Measurements from ENCODE around the gene ATXN7L3. TPM values are rescaled to one million over a fixed set of nuclear protein-coding genes. Genes with fewer than 3 reads are reported as not detected.

The ATXN7L3 gene
- total and polyA plus RNA-seq, 9 of the 15 experiments (the other 6 are each of a cell fraction or from before 2014, with no cell fraction given) = 0.62 to 66.1 (median 33.2) TPM

- H3K4me3 ChIP-seq = no peak overlapping the region
- intact Hi-C loops (cut with micrococcal nuclease) (no loop called here), in situ Hi-C loops (cut with MboI) (no loop called here)
- no peaks in the 10 kb centered on the region for H3K9me3 ChIP-seq (replicated peaks; ENCODE audit: control insufficient read depth, insufficient read depth, low read depth, low read length)
- POLR2A ChIA-PET = interaction anchor here (0.6 to 0.9 kb wide), 4 partner anchors 10 to 126 kb away, joined by 3 read pairs; no protein-coding TSS in a partner anchor
- FAIRE-seq (no peak), ATAC-seq (no peak), DNase-seq (ENCODE audit: extremely low read depth in 1 of 4, low spot score in 3 of 4) (no peak)
- CTCF ChIA-PET (ENCODE audit: low intra/inter-chr PET ratio) = no interaction called here
- WGBS (ENCODE audit: insufficient coverage, low coverage, missing lambda C conversion rate) = 45% methylated on average over 2 of the region's 5 CpGs
- peaks cover 54% of the 10 kb centered on the region for H3K36me3 ChIP-seq (ENCODE audit: control insufficient read depth, insufficient read depth, low read length)
- no TSS peak for BruUV-seq (replicated peaks)
- no peak overlapping the region for H3K27ac ChIP-seq (ENCODE audit: extremely low read depth, low read depth, low read length)
- no peak overlapping the region for H2AFZ ChIP-seq (ENCODE audit: low read depth, low read length)
- H3K9ac ChIP-seq (ENCODE audit: insufficient read depth in 1 of 2, low read depth in 2 of 2, low read length in 2 of 2) = no peak overlapping the region
- H3K9me1 ChIP-seq (ENCODE audit: control insufficient read depth, insufficient read depth, low read length) = peaks cover 4% of the 10 kb centered on the region
- H3K4me2 ChIP-seq (ENCODE audit: insufficient read depth, low read length) = no peak overlapping the region
- H3K4me1 ChIP-seq (replicated peaks in 1 of 2; ENCODE audit: control insufficient read depth in 2 of 2, insufficient read depth in 2 of 2, low read length in 2 of 2) = peaks cover 37 to 57% of the 10 kb centered on the region in 2 experiments
- H4K20me1 ChIP-seq (replicated peaks; ENCODE audit: control insufficient read depth, insufficient read depth, low read length) = peaks cover 12% of the 10 kb centered on the region
- peaks cover 6% of the 10 kb centered on the region; the same call in 1 of the 3 replicates for H3K79me2 ChIP-seq (ENCODE audit: control insufficient read depth, insufficient read depth, low read length)
- TF ChIP-seq ZNF316 (IDR thresholded peaks at IDR 0.05) (peak; percentile 22), NFE2 (IDR thresholded peaks at IDR 0.05; ENCODE audit: low read depth) (0 out of 2 replicates have a peak, but pooled peaks have one; percentile 7), PHF21A (IDR thresholded peaks at IDR 0.05; ENCODE audit: borderline replicate concordance, low read depth) (no peak), GABPB2 (CRISPR knock-in tag; conservative IDR thresholded peaks at IDR 0.05) (no peak), NFIC (IDR thresholded peaks at IDR 0.05) (peak; percentile 79)
- H3K27me3 ChIP-seq (ENCODE audit: control insufficient read depth in 2 of 2, insufficient read depth in 2 of 2, low read length in 2 of 2) = no peaks in the 10 kb centered on the region
Measured at GRCh38 chr17:44207743-44208142, 8.1 kb upstream of the ATXN7L3 start.

DNA sequence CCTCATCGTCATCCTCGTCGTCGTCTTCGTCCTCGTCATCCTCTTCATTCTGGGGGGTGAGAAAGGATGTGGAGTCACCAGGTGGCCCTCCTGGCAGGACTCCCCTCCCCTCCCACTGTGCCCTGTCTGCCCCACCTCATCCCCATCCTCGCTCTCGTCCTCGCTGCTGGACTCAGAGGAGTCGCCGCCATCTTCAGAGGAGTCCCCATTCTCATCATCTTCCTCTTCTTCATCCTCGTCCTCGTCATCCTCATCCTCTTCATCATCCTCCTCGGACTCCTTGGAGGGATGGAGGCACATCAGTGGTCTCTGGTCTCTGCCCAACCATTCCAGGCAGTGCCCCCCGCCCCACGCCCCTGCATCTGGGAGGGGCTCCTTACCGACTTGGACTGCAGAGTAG, 7.6 kb upstream of the ATXN7L3 start:
- no TSS peak for BruUV-seq (replicated peaks)
- no peak overlapping the region for H3K9ac ChIP-seq (ENCODE audit: insufficient read depth in 1 of 2, low read depth in 2 of 2, low read length in 2 of 2)
- ATAC-seq (no peak), DNase-seq (ENCODE audit: extremely low read depth in 1 of 4, low spot score in 3 of 4) (no peak), FAIRE-seq (no peak)
- H3K36me3 ChIP-seq (ENCODE audit: control insufficient read depth, insufficient read depth, low read length) = peaks cover 52% of the 10 kb centered on the region
- H2AFZ ChIP-seq (ENCODE audit: low read depth, low read length) = no peak overlapping the region
- H3K4me2 ChIP-seq (ENCODE audit: insufficient read depth, low read length) = no peak overlapping the region
- in situ Hi-C loops (cut with MboI) = no loop called here
- H3K79me2 ChIP-seq (ENCODE audit: control insufficient read depth, insufficient read depth, low read length) = peaks cover 6% of the 10 kb centered on the region; the same call in 1 of the 3 replicates
- H4K20me1 ChIP-seq (replicated peaks; ENCODE audit: control insufficient read depth, insufficient read depth, low read length) = peaks cover 12% of the 10 kb centered on the region
- H3K9me1 ChIP-seq (ENCODE audit: control insufficient read depth, insufficient read depth, low read length) = peaks cover 4% of the 10 kb centered on the region
- no peak overlapping the region for H3K4me3 ChIP-seq
- 80% methylated on average over 11 of the region's 17 CpGs for WGBS (ENCODE audit: insufficient coverage, low coverage, missing lambda C conversion rate)
- peaks cover 38 to 53% of the 10 kb centered on the region in 2 experiments for H3K4me1 ChIP-seq (replicated peaks in 1 of 2; ENCODE audit: control insufficient read depth in 2 of 2, insufficient read depth in 2 of 2, low read length in 2 of 2)
- H3K27ac ChIP-seq (ENCODE audit: extremely low read depth, low read depth, low read length) = no peak overlapping the region
- POLR2A ChIA-PET = interaction anchor here (0.7 to 0.9 kb wide), 2 partner anchors 66 to 126 kb away, joined by 3 read pairs; no protein-coding TSS in a partner anchor
- H3K27me3 ChIP-seq (ENCODE audit: control insufficient read depth in 2 of 2, insufficient read depth in 2 of 2, low read length in 2 of 2) = no peaks in the 10 kb centered on the region
- H3K9me3 ChIP-seq (replicated peaks; ENCODE audit: control insufficient read depth, insufficient read depth, low read depth, low read length) = no peaks in the 10 kb centered on the region
- CTCF ChIA-PET (ENCODE audit: low intra/inter-chr PET ratio) = no interaction called here
- intact Hi-C loops (cut with micrococcal nuclease) = no loop called here
- no peak for TF ChIP-seq SMAD4 (CRISPR knock-in tag; conservative IDR thresholded peaks at IDR 0.05)
- TF ChIP-seq FOS (IDR thresholded peaks at IDR 0.05; ENCODE audit: extremely low read depth, insufficient read length) = no peak
- TF ChIP-seq IFI16 (CRISPR knock-in tag; IDR thresholded peaks at IDR 0.05) = no peak
- TF ChIP-seq ADNP (tag; IDR thresholded peaks at IDR 0.05) = no peak
- no peak for TF ChIP-seq ZKSCAN3 (CRISPR knock-in tag; IDR thresholded peaks at IDR 0.05)
- TF ChIP-seq ZBTB1 (CRISPR knock-in tag; IDR thresholded peaks at IDR 0.05; ENCODE audit: borderline replicate concordance, low read depth) = no peak
- no peak for TF ChIP-seq ZFPM2 (CRISPR knock-in tag; IDR thresholded peaks at IDR 0.05)
- no peak for TF ChIP-seq NR2C1 (IDR thresholded peaks at IDR 0.05)
- TF ChIP-seq NR2C1 (tag; IDR thresholded peaks at IDR 0.05) = no peak
- TF ChIP-seq MYNN (IDR thresholded peaks at IDR 0.05) = no peak
- no peak for TF ChIP-seq MYNN (CRISPR knock-in tag; IDR thresholded peaks at IDR 0.05)
- no peak for TF ChIP-seq PYGO2 (tag; IDR thresholded peaks at IDR 0.05)
- TF ChIP-seq ZBTB43 (CRISPR knock-in tag; IDR thresholded peaks at IDR 0.05) = no peak
- no peak for TF ChIP-seq SETDB1 (IDR thresholded peaks at IDR 0.05; ENCODE audit: low read length)
- TF ChIP-seq ILF3 (IDR thresholded peaks at IDR 0.05; ENCODE audit: borderline replicate concordance) = no peak

Measured in K562 (cell line).